ENCODE results near the gene ACO2. TPM values are rescaled to one million over a fixed set of nuclear protein-coding genes. Genes with fewer than 3 reads are reported as not detected.
"Not testable (repeated sequence)": the region's sequence is repeated elsewhere in the genome, so short reads cannot be mapped to it uniquely, and the experiment has no call there.

The ACO2 gene
- total and polyA plus RNA-seq, 10 of the 15 experiments (the other 5 are each of a cell fraction or from before 2014, with no cell fraction given) = 21.4 to 214 (median 88.5) TPM

DNA sequence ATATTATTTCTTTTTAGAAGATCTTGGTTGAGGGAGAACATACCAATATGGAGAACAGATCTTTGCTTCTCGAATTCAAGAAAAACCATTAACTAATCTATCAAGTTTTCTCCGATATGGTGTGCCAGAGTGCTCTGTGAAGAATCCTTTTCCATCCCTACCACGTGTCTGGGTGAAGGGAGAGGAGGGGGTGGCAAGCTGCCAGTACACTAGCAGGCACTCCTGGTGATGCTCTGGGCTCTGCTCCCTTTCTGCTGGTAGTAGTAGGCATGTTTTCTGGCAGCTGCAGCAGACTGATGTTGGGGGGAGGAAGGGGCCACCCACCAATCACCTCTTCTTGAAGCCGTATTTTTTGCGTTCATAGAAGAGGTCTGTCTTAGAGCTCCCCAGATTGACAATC is 8.8 kb upstream of the ACO2 start:
- H3K4me3 ChIP-seq; H3K27me3 ChIP-seq (replicated peaks in 1 of 2; ENCODE audit: control insufficient read depth in 2 of 2, insufficient read depth in 2 of 2, low read length in 1 of 2); H3K9me3 ChIP-seq (replicated peaks; ENCODE audit: control insufficient read depth, insufficient read depth, low read length); FAIRE-seq; H4K20me1 ChIP-seq (ENCODE audit: control insufficient read depth, insufficient read depth); BruUV-seq (replicated peaks); H3K27ac ChIP-seq (ENCODE audit: control insufficient read depth, insufficient read depth); H2AFZ ChIP-seq (ENCODE audit: control insufficient read depth, low read depth, low read length); DNase-seq (ENCODE audit: low read depth, low spot score); intact Hi-C loops (cut with micrococcal nuclease; ENCODE audit: unreplicated experiment); H3K4me1 ChIP-seq (ENCODE audit: control insufficient read depth, insufficient read depth, low read length); H3K9ac ChIP-seq (ENCODE audit: control insufficient read depth, insufficient read depth, low read length); H3K4me2 ChIP-seq (ENCODE audit: control insufficient read depth, insufficient read depth); H3K79me2 ChIP-seq (ENCODE audit: control insufficient read depth, insufficient read depth, low read length); ATAC-seq; in situ Hi-C loops (cut with MboI): not testable (repeated sequence)
- ChIA-PET RAD21 (ENCODE audit: unreplicated experiment) (interaction anchor here (1.1 kb wide), 1 partner anchor 9 kb away, joined by 4 read pairs; the partner anchor contains the start of genes ACO2 and PHF5A), SMC1A (ENCODE audit: uncharacterized antibody, unreplicated experiment) (interaction anchor here (1.4 kb wide), 1 partner anchor 57 kb away, joined by 3 read pairs; no protein-coding TSS in a partner anchor), POLR2A (interaction anchor here (2.2 kb wide), 1 partner anchor 11 kb away, joined by 10 read pairs; no protein-coding TSS in a partner anchor), CTCF (interaction anchor here (0.9 to 1.2 kb wide), 2 partner anchors 56 to 57 kb away, joined by 3 to 4 read pairs; no protein-coding TSS in a partner anchor)
- peaks cover 5 to 27% of the 10 kb centered on the region in 2 experiments for H3K36me3 ChIP-seq (ENCODE audit: control insufficient read depth in 2 of 2, insufficient read depth in 2 of 2, low read length in 1 of 2)
- 98% methylated on average over 5 of the region's 5 CpGs for WGBS (ENCODE audit: insufficient coverage, insufficient replicate concordance, low lambda C conversion rate, missing lambda C conversion rate)

DNA sequence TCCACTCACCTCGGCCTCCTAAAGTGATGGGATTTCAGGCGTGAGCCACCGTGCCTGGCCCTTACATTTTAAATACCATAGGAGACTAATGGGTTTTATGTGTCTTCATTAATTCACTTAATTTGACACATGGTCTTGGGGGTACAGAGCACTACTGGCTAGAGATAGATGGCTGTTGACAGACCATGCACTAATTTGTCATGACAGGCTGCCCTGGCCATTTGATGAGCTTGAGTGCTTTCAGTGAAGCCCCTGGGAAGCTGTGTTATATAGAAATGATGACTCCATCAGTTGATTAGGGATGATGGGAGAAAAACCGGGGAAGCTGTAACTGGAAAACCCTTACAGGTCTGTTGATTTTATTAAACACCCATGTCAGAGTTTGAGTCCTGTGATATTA is 7.0 kb upstream of the ACO2 start:
- Histone ChIP-seq H3K9me3 (replicated peaks; ENCODE audit: control insufficient read depth, insufficient read depth, low read length) (no peaks in the 10 kb centered on the region), H3K27ac (ENCODE audit: control insufficient read depth, insufficient read depth) (no peak overlapping the region), H3K4me2 (ENCODE audit: control insufficient read depth, insufficient read depth) (no peak overlapping the region), H2AFZ (ENCODE audit: control insufficient read depth, low read depth, low read length) (no peak overlapping the region), H3K36me3 (ENCODE audit: control insufficient read depth in 2 of 2, insufficient read depth in 2 of 2, low read length in 1 of 2) (peaks cover 11 to 41% of the 10 kb centered on the region in 2 experiments), H3K9ac (ENCODE audit: control insufficient read depth, insufficient read depth, low read length) (no peak overlapping the region), H3K4me3 (no peak overlapping the region), H4K20me1 (ENCODE audit: control insufficient read depth, insufficient read depth) (no peaks in the 10 kb centered on the region; the same call in 1 of the 2 replicates), H3K4me1 (ENCODE audit: control insufficient read depth, insufficient read depth, low read length) (0 out of 2 replicates have a peak, but pooled peaks cover under 1% of the 10 kb centered on the region), H3K27me3 (replicated peaks in 1 of 2; ENCODE audit: control insufficient read depth in 2 of 2, insufficient read depth in 2 of 2, low read length in 1 of 2) (no peaks in the 10 kb centered on the region), H3K79me2 (ENCODE audit: control insufficient read depth, insufficient read depth, low read length) (peaks cover 11% of the 10 kb centered on the region)
- ATAC-seq = no peak
- ChIA-PET RAD21 (ENCODE audit: unreplicated experiment) (no interaction called here), POLR2A (interaction anchor here (0.6 to 1.0 kb wide), 2 partner anchors 13 to 17 kb away, joined by 3 to 6 read pairs; no protein-coding TSS in a partner anchor), SMC1A (ENCODE audit: uncharacterized antibody, unreplicated experiment) (interaction anchor here (1.1 to 3.1 kb wide), 4 partner anchors 10 to 58 kb away, joined by 4 to 9 read pairs (median 5); partner anchors contain the start of gene TOB2), CTCF (interaction anchor here (1.0 to 2.5 kb wide), 4 partner anchors 13 to 58 kb away, joined by 3 to 11 read pairs (median 6); no protein-coding TSS in a partner anchor)
- intact Hi-C loops (cut with micrococcal nuclease; ENCODE audit: unreplicated experiment) (no loop called here), in situ Hi-C loops (cut with MboI) (no loop called here)
- WGBS (ENCODE audit: insufficient coverage, insufficient replicate concordance, low lambda C conversion rate, missing lambda C conversion rate) = 100% methylated on average over 4 of the region's 4 CpGs
- BruUV-seq (replicated peaks) = no TSS peak
- TF ChIP-seq SREBF1 (IDR thresholded peaks at IDR 0.05; ENCODE audit: low read length) = no peak
- no peak for TF ChIP-seq MEF2B (IDR thresholded peaks at IDR 0.05; ENCODE audit: partially characterized antibody, poor library complexity, severe bottlenecking)
- no peak for TF ChIP-seq DPF2 (IDR thresholded peaks at IDR 0.05)
- TF ChIP-seq ZNF24 (IDR thresholded peaks at IDR 0.05) = no peak
- TF ChIP-seq NFYB (IDR thresholded peaks at IDR 0.05; ENCODE audit: insufficient read depth, low read depth, low read length) = no peak
- no peak for FAIRE-seq
- DNase-seq (ENCODE audit: low read depth, low spot score) = no peak

Measured in GM12878 (cell line).